IMR-90 (cell line): ENCODE measurements around the gene STAG2. TPM values are rescaled to one million over a fixed set of nuclear protein-coding genes. Genes with fewer than 3 reads are reported as not detected.
"Not testable (repeated sequence)": the region's sequence is repeated elsewhere in the genome, so short reads cannot be mapped to it uniquely, and the experiment has no call there.

Experiments
- ATAC-seq: fragments of 200-7000 bp; cut with Tn5 transposase; 2 replicates; pipeline ENCODE4 v1.9.1; 2020; ENCODE audit warnings: low read depth, mild to moderate bottlenecking, moderate library complexity
- BruUV-seq: library from RNA; stranded (reverse); fragments of 400-500 nt; replicated peaks from 2 replicates; lab custom pipeline; 2021; lab: Mats Ljungman, UMichigan
- CTCF ChIA-PET: fragments of 300-600 bp; formaldehyde crosslinking; extraction: SDS; loops from one replicate; lab custom pipeline; 2021; ENCODE audit warnings: antibody characterized with exemption; lab: Yijun Ruan, JAX
- POLR2A ChIA-PET: fragments of 300-600 bp; sonication (Branson Sonifier 250); formaldehyde crosslinking; loops from one replicate; lab custom pipeline; 2022; ENCODE audit warnings: antibody characterized with exemption; ENCODE audit not compliant: unreplicated experiment; lab: Charles Lee
- DNase-seq: peaks from one replicate; pipeline ENCODE4 v3.0.0; 2013
- H2AFZ ChIP-seq: replicated peaks from 2 replicates; pipeline ENCODE3; 2013; ENCODE audit warnings: low read length, mild to moderate bottlenecking; ENCODE audit not compliant: poor library complexity
- H2AK5ac ChIP-seq: 2 replicates; pipeline ENCODE4 v1.6.1; 2013; ENCODE audit warnings: low read depth, low read length, inconsistent platforms
- H2AK9ac ChIP-seq: replicated peaks from 2 replicates; pipeline ENCODE3; 2013; ENCODE audit warnings: mild to moderate bottlenecking, low read depth, low read length, moderate library complexity; ENCODE audit not compliant: poor library complexity
- H2BK120ac ChIP-seq: 2 replicates; pipeline ENCODE4 v1.6.1; 2013; ENCODE audit warnings: low read depth, low read length, inconsistent platforms
- H2BK15ac ChIP-seq: 3 replicates; pipeline ENCODE4 v1.6.1; 2013; ENCODE audit warnings: low read depth, low read length, inconsistent platforms
- H2BK20ac ChIP-seq: 2 replicates; pipeline ENCODE4 v1.6.1; 2013; ENCODE audit warnings: low read depth, mild to moderate bottlenecking, inconsistent platforms, low read length, moderate library complexity
- H2BK5ac ChIP-seq: 2 replicates; pipeline ENCODE4 v1.6.1; 2013; ENCODE audit warnings: mild to moderate bottlenecking, low read depth, low read length, inconsistent platforms; ENCODE audit not compliant: poor library complexity, severe bottlenecking
- H3K14ac ChIP-seq: replicated peaks from 2 replicates; pipeline ENCODE4 v1.6.1; 2013; ENCODE audit warnings: low read depth, low read length, inconsistent platforms
- H3K18ac ChIP-seq: 2 replicates; pipeline ENCODE4 v1.6.1; 2013; ENCODE audit warnings: low read depth, low read length, control low read depth
- H3K23ac ChIP-seq: 2 replicates; pipeline ENCODE4 v1.6.1; 2013; ENCODE audit warnings: low read depth, low read length, inconsistent platforms
- H3K27ac ChIP-seq: 2 replicates; pipeline ENCODE4 v1.5.1; 2013; ENCODE audit warnings: mild to moderate bottlenecking, control low read depth, low read length; ENCODE audit not compliant: insufficient read depth
- H3K27me3 ChIP-seq: 2 replicates; pipeline ENCODE4 v1.6.1; 2013; ENCODE audit warnings: low read length; ENCODE audit not compliant: control insufficient read depth, insufficient read depth
- H3K36me3 ChIP-seq: 2 replicates; pipeline ENCODE4 v1.6.1; 2013; ENCODE audit warnings: low read length, mixed read lengths; ENCODE audit not compliant: control insufficient read depth, insufficient read depth
- H3K4ac ChIP-seq: 2 replicates; pipeline ENCODE4 v1.6.1; 2013; ENCODE audit warnings: low read depth, low read length, inconsistent platforms
- H3K4me1 ChIP-seq: 2 replicates; pipeline ENCODE4 v1.6.1; 2013; ENCODE audit warnings: low read length, mixed read lengths; ENCODE audit not compliant: control insufficient read depth, insufficient read depth
- H3K4me2 ChIP-seq: 2 replicates; pipeline ENCODE4 v1.6.1; 2013; ENCODE audit warnings: low read depth, mild to moderate bottlenecking, control low read depth, low read length, moderate library complexity
- H3K4me3 ChIP-seq: 2 replicates; pipeline ENCODE4 v1.5.1; 2013; ENCODE audit warnings: low read depth, mild to moderate bottlenecking, control low read depth, low read length, moderate library complexity; ENCODE audit not compliant: insufficient read depth
- H3K56ac ChIP-seq: 2 replicates; pipeline ENCODE4 v1.6.1; 2013; ENCODE audit warnings: low read length, inconsistent platforms; ENCODE audit not compliant: insufficient read depth; ENCODE audit errors: extremely low read depth
- H3K79me1 ChIP-seq, 2 experiments: 2 replicates each; pipeline ENCODE4 v1.6.1; 2013; ENCODE audit warnings: low read length in 2 of 2, inconsistent platforms in 1 of 2, low read depth in 1 of 2
- H3K9ac ChIP-seq: 2 replicates; pipeline ENCODE4 v1.6.1; 2013; ENCODE audit warnings: low read depth, low read length, control low read depth
- H3K9me1 ChIP-seq: 2 replicates; pipeline ENCODE4 v1.6.1; 2013; ENCODE audit warnings: low read length, inconsistent platforms; ENCODE audit not compliant: insufficient read depth
- H3K9me3 ChIP-seq: 2 replicates; pipeline ENCODE4 v1.6.1; 2013; ENCODE audit warnings: low read length; ENCODE audit not compliant: control insufficient read depth, insufficient read depth
- H4K20me1 ChIP-seq: 2 replicates; pipeline ENCODE4 v1.6.1; 2013; ENCODE audit warnings: low read length, inconsistent platforms; ENCODE audit not compliant: insufficient read depth
- H4K5ac ChIP-seq: 2 replicates; pipeline ENCODE4 v1.6.1; 2013; ENCODE audit warnings: mild to moderate bottlenecking, low read depth, low read length, control low read depth
- H4K8ac ChIP-seq, 2 experiments: 2 replicates each; pipeline ENCODE4 v1.6.1; 2013; ENCODE audit warnings: low read depth in 2 of 2, low read length in 2 of 2, control low read depth in 1 of 2, inconsistent platforms in 1 of 2
- H4K91ac ChIP-seq: 2 replicates; pipeline ENCODE4 v1.6.1; 2013; ENCODE audit warnings: low read depth, low read length, inconsistent platforms; ENCODE audit not compliant: insufficient read depth
- WGBS, 2 experiments: methylation state at CpG; one replicate each; pipeline versions ENCODE4 v1.1.5 to v1.1.7; 2013; ENCODE audit warnings: missing lambda C conversion rate in 2 of 2; ENCODE audit not compliant: insufficient read length in 1 of 2; ENCODE audit errors: extremely low coverage in 2 of 2; 5-methylcytosine and 5-hydroxymethylcytosine counted together
- dilution Hi-C: fragments of 300-500 bp; cut with HindIII; formaldehyde crosslinking; loops from one replicate; pipeline ENCODE4 v1.14.3; 2018; ENCODE audit warnings: low sequenced_read_pairs; ENCODE audit not compliant: unreplicated experiment
- in situ Hi-C: fragments of 300-500 bp; cut with MboI; formaldehyde crosslinking; loops from 3 replicates; pipeline ENCODE4 v1.14.3; 2019; ENCODE audit warnings: low sequenced_read_pairs, inconsistent platforms, mixed read lengths
- intact Hi-C: fragments of 100-400 bp; cut with micrococcal nuclease; formaldehyde crosslinking; loops from 2 replicates; pipeline ENCODE4 v1.10.0; 2022
- polyA plus RNA-seq, 3 experiments: library from polyadenylated mRNA; depleted of rRNA; stranded (reverse); fragments of >200 nt; gene quantifications; 2 replicates each; pipeline ENCODE4 v1.2.3, GENCODE V29; 2012; ENCODE audit warnings: low replicate concordance in 1 of 3
- total RNA-seq: library from RNA; depleted of rRNA; stranded (reverse); fragments of >200 nt; gene quantifications from 2 replicates; pipeline ENCODE4 v1.2.3, GENCODE V29; 2012

Gene STAG2
- total and polyA plus RNA-seq, 2 of the 4 experiments (the other 2 are of a cell fraction): 19.6 to 71.2 TPM

DNA sequence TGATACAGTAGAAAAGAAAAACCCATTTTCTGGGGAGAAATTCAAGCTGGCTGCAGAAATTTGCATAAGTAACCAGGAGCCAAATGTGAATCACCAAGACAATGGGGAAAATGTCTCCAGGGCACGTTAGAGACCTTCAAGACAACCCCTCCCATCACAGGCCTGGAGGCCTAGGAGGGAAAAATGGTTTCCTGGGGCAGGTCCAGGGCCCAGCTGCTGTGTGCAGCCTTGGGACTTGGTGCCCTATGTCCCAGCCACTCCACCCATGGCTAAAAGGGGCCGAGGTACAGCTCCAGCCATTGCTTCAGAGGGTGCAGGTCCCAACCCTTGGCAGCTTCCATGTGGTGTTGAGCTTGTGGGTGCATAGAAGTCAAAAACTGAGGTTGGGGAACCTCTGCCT, 29.5 kb upstream of the STAG2 start:
- H3K4me3 ChIP-seq, H3K27me3 ChIP-seq, H4K20me1 ChIP-seq, H3K9me3 ChIP-seq, H3K9me1 ChIP-seq, H2BK20ac ChIP-seq, H2BK120ac ChIP-seq, ATAC-seq, POLR2A ChIA-PET, H3K4ac ChIP-seq, H4K8ac ChIP-seq, intact Hi-C loops, H3K23ac ChIP-seq, H3K36me3 ChIP-seq, H3K14ac ChIP-seq, BruUV-seq, H3K18ac ChIP-seq, H2AK5ac ChIP-seq, H3K4me1 ChIP-seq, H2BK5ac ChIP-seq, H2AFZ ChIP-seq, DNase-seq, dilution Hi-C loops, H3K27ac ChIP-seq, H2AK9ac ChIP-seq, H3K9ac ChIP-seq, H3K79me1 ChIP-seq, in situ Hi-C loops, CTCF ChIA-PET, H2BK15ac ChIP-seq, H3K56ac ChIP-seq, H4K5ac ChIP-seq, H3K4me2 ChIP-seq, H4K91ac ChIP-seq: not testable (repeated sequence)
- no CpG with 5 or more reads among the region's 2 CpGs for WGBS, 2 experiments
